Measurements from ENCODE around the gene BNC2.

GRCh38 chr9:16704116-16705110 is 166.1 kb downstream of the BNC2 start:
- TF ChIP-seq CTCF (IDR thresholded peaks at IDR 0.05; ENCODE audit: insufficient read depth, low read length) = no peak
- TF ChIP-seq POLR2AphosphoS5 (IDR thresholded peaks at IDR 0.05; ENCODE audit: low read depth) = no peak
- TF ChIP-seq REST (IDR thresholded peaks at IDR 0.05; ENCODE audit: insufficient replicate concordance, low read depth) = no peak
- no peak for TF ChIP-seq SPI1 (IDR thresholded peaks at IDR 0.05; ENCODE audit: borderline replicate concordance, low read depth)
- TF ChIP-seq GABPA (IDR thresholded peaks at IDR 0.05; ENCODE audit: low read depth) = no peak
